K562 (cell line): Measurements from ENCODE around the gene VILL. TPM values are rescaled to one million over a fixed set of nuclear protein-coding genes. Genes with fewer than 3 reads are reported as not detected.

Experiments
- ETV5 ChIP-seq: sonication (generic); formaldehyde crosslinking; IDR thresholded peaks from 2 replicates; pipeline ENCODE4 v1.4.0; 2020; ENCODE audit warnings: low read depth, mild to moderate bottlenecking, missing genetic modification reagents
- HDAC1 ChIP-seq, 2 experiments: fragments of 450-650 bp; IDR thresholded peaks; 2 replicates each; pipeline ENCODE4 v1.6.1; 2016 to 2017; ENCODE audit warnings: inconsistent platforms in 1 of 2, mild to moderate bottlenecking in 1 of 2, moderate library complexity in 1 of 2
- HLTF ChIP-seq: fragments of 450-650 bp; IDR thresholded peaks from 2 replicates; pipeline ENCODE4 v1.6.1; 2016
- LCOR ChIP-seq: sonication (generic); formaldehyde crosslinking; IDR thresholded peaks from 2 replicates; pipeline ENCODE4 v1.8.0; 2022; ENCODE audit warnings: mild to moderate bottlenecking, missing genetic modification reagents
- MYC ChIP-seq, 2 experiments: fragments of 250-450 bp in 1 of 2; sonication (Bioruptor Pico) in 1 of 2; IDR thresholded peaks; 2 replicates each; pipeline versions ENCODE4 v1.5.1 to v1.6.1; 2012 to 2021; ENCODE audit warnings: low read depth in 2 of 2, borderline replicate concordance in 1 of 2, improper control_type of control experiment in 1 of 2, low read length in 1 of 2, mild to moderate bottlenecking in 1 of 2, moderate library complexity in 1 of 2
- POLR3A ChIP-seq: IDR thresholded peaks from 2 replicates; pipeline ENCODE4 v1.6.1; 2011; ENCODE audit warnings: borderline replicate concordance, mild to moderate bottlenecking, moderate library complexity; ENCODE audit not compliant: insufficient read length, insufficient read depth; ENCODE audit errors: extremely low read depth
- RREB1 ChIP-seq: fragments of 250-450 bp; sonication (Bioruptor Pico); IDR thresholded peaks from 2 replicates; pipeline ENCODE4 v1.4.0; 2020
- XRCC5 ChIP-seq: fragments of 200-400 bp; formaldehyde crosslinking; IDR thresholded peaks from 2 replicates; pipeline ENCODE4 v1.6.1; 2017; ENCODE audit warnings: low read depth, mild to moderate bottlenecking, low read length
- ZBTB40 ChIP-seq, 2 experiments: fragments of 450-650 bp in 1 of 2; sonication (generic) in 1 of 2; formaldehyde crosslinking in 1 of 2; IDR thresholded peaks; 2 replicates each; pipeline versions ENCODE4 v1.7.1 to v1.9.0; 2016 to 2022; ENCODE audit warnings: inconsistent platforms in 1 of 2, mild to moderate bottlenecking in 1 of 2, missing genetic modification reagents in 1 of 2
- ZBTB7A ChIP-seq: IDR thresholded peaks from 2 replicates; pipeline ENCODE4 v1.6.1; 2011; ENCODE audit warnings: low read depth, mild to moderate bottlenecking, low read length, moderate library complexity, borderline replicate concordance; ENCODE audit not compliant: control insufficient read depth
- polyA plus RNA-seq, 8 experiments: library from polyadenylated mRNA; depleted of rRNA in 4 of 8; stranded (reverse) in 5 of 8; unstranded in 3 of 8; fragments of >200 nt; fragmentation: Nextera tagmentation in 2 of 8; fragmentation: Illumina TruSeq in 1 of 8; extraction: Ambion mirVana in 2 of 8; extraction: Trizol in 1 of 8; gene quantifications; 2 replicates each; pipeline versions ENCODE4 v1.2.1 to v1.2.3, GENCODE V29; 2011 to 2014; ENCODE audit warnings: inconsistent platforms in 1 of 8, missing spikeins in 1 of 8
- total RNA-seq, 7 experiments: library from RNA; depleted of rRNA in 6 of 7; stranded (reverse); fragments of >200 nt in 6 of 7; fragmentation: Illumina TruSeq in 2 of 7; extraction: Trizol in 2 of 7; gene quantifications; 2 replicates each; pipeline versions ENCODE4 v1.2.1 to v1.2.3, GENCODE V29; 2011 to 2021; ENCODE audit warnings: low replicate concordance in 1 of 7

The VILL gene
- total and polyA plus RNA-seq, 9 of the 15 experiments (the other 6 are each of a cell fraction or from before 2014, with no cell fraction given) = 0.11 to 16.0 (median 8.8) TPM

GRCh38 chr3:38019658-38020341 lies 29.2 kb downstream of the VILL start (continued):
- peak; percentile 86; the same call in 1 of the 2 replicates for TF ChIP-seq RREB1
- TF ChIP-seq LCOR = no peak
- peak; percentile 74 for TF ChIP-seq MYC (IDR thresholded peaks at IDR 0.05; ENCODE audit: low read depth, low read length)
- no peak for TF ChIP-seq MYC (CRISPR knock-in tag; IDR thresholded peaks at IDR 0.05; ENCODE audit: borderline replicate concordance, low read depth)
- TF ChIP-seq HDAC1 (IDR thresholded peaks at IDR 0.05) = peak in 1 of 2 experiments; percentile 82; a peak in 2 of 4 replicates
- peak; percentile 46; the same call in 1 of the 2 replicates for TF ChIP-seq ZBTB7A
- TF ChIP-seq POLR3A = no peak
- peak; percentile 81 for TF ChIP-seq ETV5 (CRISPR knock-in tag)
- peak; percentile 44; the same call in 1 of the 2 replicates for TF ChIP-seq HLTF
- 0 out of 2 replicates have a peak, but pooled peaks have one; percentile 55 for TF ChIP-seq XRCC5
- TF ChIP-seq ZBTB40 (IDR thresholded peaks at IDR 0.05) = peak; percentile 54
- no peak for TF ChIP-seq ZBTB40 (CRISPR knock-in tag; IDR thresholded peaks at IDR 0.05)
